Retinal pigment epithelial cell (primary cell): ENCODE results near the gene ZNF134.

Experiments
- DNase-seq: peaks from one replicate; pipeline ENCODE4 v3.0.0-alpha.2; 2010; ENCODE audit warnings: low read depth
- H3K4me3 ChIP-seq: 2 replicates; pipeline ENCODE4 v1.5.1; 2011; ENCODE audit warnings: mild to moderate bottlenecking, low read length, control low read depth, moderate library complexity
- TF ChIP-seq, protein P1 (sequence below): conservative IDR thresholded peaks from 2 replicates; pipeline ENCODE4 v1.5.1; 2011; ENCODE audit warnings: low read depth, low read length, control low read depth, inconsistent platforms

ZNF134 gene

GRCh38 chr19:57641715-57642234 is 27.7 kb downstream of the ZNF134 start:
- no peak overlapping the region for H3K4me3 ChIP-seq
- TF ChIP-seq, protein P1, sequence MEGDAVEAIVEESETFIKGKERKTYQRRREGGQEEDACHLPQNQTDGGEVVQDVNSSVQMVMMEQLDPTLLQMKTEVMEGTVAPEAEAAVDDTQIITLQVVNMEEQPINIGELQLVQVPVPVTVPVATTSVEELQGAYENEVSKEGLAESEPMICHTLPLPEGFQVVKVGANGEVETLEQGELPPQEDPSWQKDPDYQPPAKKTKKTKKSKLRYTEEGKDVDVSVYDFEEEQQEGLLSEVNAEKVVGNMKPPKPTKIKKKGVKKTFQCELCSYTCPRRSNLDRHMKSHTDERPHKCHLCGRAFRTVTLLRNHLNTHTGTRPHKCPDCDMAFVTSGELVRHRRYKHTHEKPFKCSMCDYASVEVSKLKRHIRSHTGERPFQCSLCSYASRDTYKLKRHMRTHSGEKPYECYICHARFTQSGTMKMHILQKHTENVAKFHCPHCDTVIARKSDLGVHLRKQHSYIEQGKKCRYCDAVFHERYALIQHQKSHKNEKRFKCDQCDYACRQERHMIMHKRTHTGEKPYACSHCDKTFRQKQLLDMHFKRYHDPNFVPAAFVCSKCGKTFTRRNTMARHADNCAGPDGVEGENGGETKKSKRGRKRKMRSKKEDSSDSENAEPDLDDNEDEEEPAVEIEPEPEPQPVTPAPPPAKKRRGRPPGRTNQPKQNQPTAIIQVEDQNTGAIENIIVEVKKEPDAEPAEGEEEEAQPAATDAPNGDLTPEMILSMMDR: no peak
- no peak for DNase-seq

GRCh38 chr19:57642396-57643046 is 28.5 kb downstream of the ZNF134 start:
- no peak overlapping the region for H3K4me3 ChIP-seq
- no peak for DNase-seq
- TF ChIP-seq, protein P1: no peak

DNA sequence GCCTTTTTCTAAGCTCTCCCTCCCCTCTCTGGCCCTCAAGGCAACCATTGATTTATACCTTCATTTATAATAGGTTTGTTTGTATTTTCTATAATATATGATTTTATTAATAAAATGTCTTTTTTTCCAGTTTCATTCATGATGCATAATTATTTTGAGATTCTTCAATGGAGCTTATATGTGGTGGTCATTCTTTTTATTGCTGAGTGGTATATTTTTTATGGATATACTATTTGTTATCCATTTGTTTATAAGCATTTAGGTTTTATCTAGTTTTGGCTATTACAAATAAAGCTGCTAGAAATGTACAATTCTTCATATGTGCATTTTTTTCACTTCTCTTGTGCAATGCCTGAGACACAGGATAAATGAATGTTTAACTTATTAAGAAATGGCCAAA is 29.7 kb downstream of the ZNF134 start:
- H3K4me3 ChIP-seq: no peak overlapping the region
- TF ChIP-seq, protein P1: no peak
- DNase-seq: no peak

DNA sequence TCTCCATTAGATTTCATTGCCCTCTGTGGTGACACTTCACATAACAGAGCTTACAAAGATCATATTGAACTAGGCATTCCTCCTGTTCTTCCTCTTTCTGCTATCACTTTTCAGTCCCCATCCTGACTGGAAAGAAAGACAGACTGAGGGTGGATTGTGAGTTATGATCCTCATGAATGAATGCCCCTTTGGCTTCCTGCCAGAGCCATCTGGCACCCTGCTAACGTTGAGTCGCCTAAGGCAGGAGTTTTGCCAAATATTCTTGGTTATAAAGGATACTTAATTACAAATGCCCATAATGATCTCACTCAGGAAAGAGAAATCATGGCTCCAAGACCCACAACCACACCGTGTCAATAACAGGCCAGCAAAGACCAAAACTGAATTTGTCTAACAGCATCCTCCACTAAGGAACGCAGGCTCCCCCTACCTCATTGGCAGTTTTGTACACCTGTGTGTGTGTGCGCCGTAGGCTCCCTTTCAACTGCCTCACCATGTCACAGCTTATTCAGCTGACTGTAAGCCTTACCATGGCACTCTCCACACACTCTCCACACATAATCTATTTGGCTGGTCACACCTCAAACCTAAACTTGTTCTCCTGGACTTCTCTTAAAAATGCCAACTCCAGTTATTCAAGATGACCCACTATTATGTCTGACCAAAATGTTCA is 34.4 kb downstream of the ZNF134 start:
- DNase-seq: no peak
- no peak overlapping the region for H3K4me3 ChIP-seq
- TF ChIP-seq, protein P1: no peak

DNA sequence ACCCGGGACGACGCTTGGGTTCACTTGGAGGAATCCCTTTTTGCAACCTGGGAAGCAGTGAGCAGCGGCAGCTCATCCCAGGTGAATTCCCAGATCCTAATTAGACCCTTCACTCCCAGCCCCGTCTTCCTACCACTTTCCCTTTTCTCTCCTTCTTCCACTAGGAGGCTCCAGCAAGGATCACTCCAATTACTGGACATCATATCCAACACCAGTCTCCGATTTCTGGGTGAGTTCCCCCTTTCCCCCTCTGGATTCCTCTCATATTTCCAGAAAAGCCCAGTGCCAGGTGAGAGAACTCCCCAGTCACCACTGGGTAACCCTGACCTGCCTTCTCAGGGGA is 37.6 kb downstream of the ZNF134 start:
- TF ChIP-seq, protein P1: no peak
- no peak overlapping the region for H3K4me3 ChIP-seq
- DNase-seq: no peak

DNA sequence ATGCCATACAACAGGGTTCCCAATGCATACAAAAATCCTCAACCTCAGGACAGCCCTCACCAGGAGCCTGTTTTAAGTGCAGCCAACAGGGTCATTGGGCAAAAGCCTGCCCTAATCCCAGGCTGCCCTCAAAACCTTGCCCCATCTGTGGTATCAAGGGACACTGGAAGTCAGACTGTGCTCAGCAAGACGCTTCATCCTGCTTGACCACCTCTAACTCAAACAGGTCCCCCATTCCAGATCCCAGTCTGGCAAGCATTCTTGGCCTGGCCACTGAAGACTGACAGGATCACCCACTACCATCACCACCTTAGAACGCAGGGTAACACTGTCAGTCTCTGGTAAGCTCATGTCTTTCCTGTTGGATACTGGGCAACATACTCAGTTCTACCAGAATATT is 39.6 kb downstream of the ZNF134 start:
- no peak for DNase-seq
- TF ChIP-seq, protein P1: no peak

GRCh38 chr19:57655443-57655842 is 41.4 kb downstream of the ZNF134 start:
- H3K4me3 ChIP-seq: no peak overlapping the region
- DNase-seq: no peak
- TF ChIP-seq, protein P1: no peak

More for the DNA sequence above, 39.6 kb downstream of the ZNF134 start:
- H3K4me3 ChIP-seq: no peak overlapping the region
